ENCODE results near the gene NUSAP1. TPM values are rescaled to one million over a fixed set of nuclear protein-coding genes. Genes with fewer than 3 reads are reported as not detected.
"Not testable (repeated sequence)": the region's sequence is repeated elsewhere in the genome, so short reads cannot be mapped to it uniquely, and the experiment has no call there.

The NUSAP1 gene
- total RNA-seq, 1 donor from 2014 or later = 7.0 TPM

GRCh38 chr15:41423979-41424659, 91.4 kb downstream of the NUSAP1 start:
- Histone ChIP-seq H3K27ac (no peak overlapping the region), H3K36me3 (no peaks in the 10 kb centered on the region), H3K27me3 (ENCODE audit: low read depth) (no peaks in the 10 kb centered on the region), H3K9me3 (no peaks in the 10 kb centered on the region), H3K4me1 (peaks cover 8% of the 10 kb centered on the region), H3K4me3 (no peak overlapping the region)
- intact Hi-C loops (cut with DNase I) = no loop called here
- TF ChIP-seq CTCF (IDR thresholded peaks at IDR 0.05) = no peak
- ATAC-seq = no peak
- DNase-seq = no peak

- no peak for TF ChIP-seq CTCF (IDR thresholded peaks at IDR 0.05)
- ATAC-seq (no peak), DNase-seq (no peak)
- Histone ChIP-seq H3K27ac (no peak overlapping the region), H3K4me1 (peaks cover 12% of the 10 kb centered on the region), H3K27me3 (ENCODE audit: low read depth) (no peaks in the 10 kb centered on the region), H3K36me3 (no peaks in the 10 kb centered on the region), H3K4me3 (no peak overlapping the region), H3K9me3 (no peaks in the 10 kb centered on the region)
- intact Hi-C loops (cut with DNase I) = no loop called here
Measured at GRCh38 chr15:41424809-41425208, 92.1 kb downstream of the NUSAP1 start.

- H3K4me3 ChIP-seq; H3K36me3 ChIP-seq; H3K9me3 ChIP-seq; ATAC-seq; H3K27me3 ChIP-seq (ENCODE audit: low read depth); DNase-seq; H3K27ac ChIP-seq; intact Hi-C loops (cut with DNase I): not testable (repeated sequence)
- peaks cover 12% of the 10 kb centered on the region for H3K4me1 ChIP-seq
Measured at GRCh38 chr15:41425907-41426306, 93.2 kb downstream of the NUSAP1 start.

GRCh38 chr15:41429003-41429890, 96.6 kb downstream of the NUSAP1 start:
- DNase-seq (no peak), ATAC-seq (no peak)
- intact Hi-C loops (cut with DNase I) = no loop called here
- Histone ChIP-seq H3K4me1 (peaks cover 7% of the 10 kb centered on the region), H3K9me3 (no peaks in the 10 kb centered on the region), H3K27me3 (ENCODE audit: low read depth) (no peaks in the 10 kb centered on the region), H3K36me3 (peaks cover 5% of the 10 kb centered on the region), H3K27ac (no peak overlapping the region), H3K4me3 (no peak overlapping the region)
- TF ChIP-seq CTCF (IDR thresholded peaks at IDR 0.05) = no peak

Other genes starting within 250 kb of the NUSAP1 start
- 25.0 TPM for gene INO80, start 216.6 kb upstream of the NUSAP1 start, total RNA-seq
- not detected for gene EXD1, start 102.1 kb upstream of the NUSAP1 start, total RNA-seq
- gene CHP1, start 101.6 kb upstream of the NUSAP1 start, total RNA-seq = 159 TPM
- gene OIP5, start 290 bp upstream of the NUSAP1 start, total RNA-seq = 0.62 TPM
- gene NDUFAF1, start 69.6 kb downstream of the NUSAP1 start, total RNA-seq = 16.3 TPM
- 27.1 TPM for gene RTF1, start 84.2 kb downstream of the NUSAP1 start, total RNA-seq
- 0.32 TPM for gene ITPKA, start 161.0 kb downstream of the NUSAP1 start, total RNA-seq
- 25.9 TPM for gene LTK, start 180.9 kb downstream of the NUSAP1 start, total RNA-seq
- gene RPAP1, start 211.4 kb downstream of the NUSAP1 start, total RNA-seq = 28.5 TPM
- 17.3 TPM for gene TYRO3, start 226.3 kb downstream of the NUSAP1 start, total RNA-seq